Skin epidermis (tissue), 12 donors: ENCODE measurements around the gene NRG2.

Experiments
- H3K27ac ChIP-seq, 21 experiments: fragments of 200-600 bp; sonication (generic) in 11 of 21; one replicate each; pipeline ENCODE4 v1.5.0; 2020; ENCODE audit warnings: mild to moderate bottlenecking in 3 of 21, inconsistent platforms in 2 of 21, moderate library complexity in 2 of 21
- H3K4me3 ChIP-seq, 7 experiments: fragments of 200-600 bp; sonication (generic) in 2 of 7; one replicate each; pipeline ENCODE4 v1.5.0; 2020; ENCODE audit warnings: inconsistent platforms in 2 of 7, mild to moderate bottlenecking in 2 of 7, moderate library complexity in 1 of 7

NRG2 gene

DNA sequence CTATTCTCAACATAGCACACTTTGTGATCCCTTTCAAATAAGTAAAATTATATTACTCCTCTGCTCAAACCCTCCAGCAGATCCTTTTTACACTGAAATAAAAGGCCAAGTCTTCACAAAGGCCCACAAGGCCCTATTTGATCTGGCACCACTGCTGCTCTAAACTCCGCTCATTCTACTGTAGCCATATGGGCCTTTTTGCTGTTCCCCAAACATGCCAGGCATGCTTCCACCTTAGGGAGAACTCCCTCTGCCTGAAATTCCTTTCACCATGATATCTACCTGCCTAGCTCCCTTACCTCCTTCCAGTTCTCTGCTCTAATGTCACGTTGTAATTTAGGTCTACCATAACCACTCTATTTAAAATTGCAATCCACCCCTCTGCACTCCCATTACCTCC, 28.3 kb downstream of the NRG2 start:
- H3K27ac ChIP-seq, result no peak overlapping the region
- no peak overlapping the region for H3K4me3 ChIP-seq

DNA sequence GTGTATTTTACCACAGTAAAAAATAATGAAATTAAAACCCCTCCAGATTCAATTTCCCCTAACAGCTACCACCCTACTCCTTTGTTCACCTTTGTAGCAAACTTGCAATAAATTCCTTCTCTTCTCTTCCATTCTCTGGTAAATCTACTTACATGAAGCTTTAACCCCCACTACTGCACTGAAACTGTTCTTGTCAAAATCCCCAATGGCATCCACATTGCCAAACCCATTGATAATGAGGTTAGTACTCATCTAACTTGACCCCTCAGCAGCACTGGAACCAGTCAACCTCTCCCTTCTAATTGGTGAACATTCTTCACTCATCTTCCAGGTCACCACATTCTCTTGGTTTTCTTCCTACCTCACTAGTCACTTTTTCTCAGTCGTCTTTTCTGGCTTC, 29.6 kb downstream of the NRG2 start:
- H3K27ac ChIP-seq, result no peak overlapping the region
- H3K4me3 ChIP-seq, result no peak overlapping the region

DNA sequence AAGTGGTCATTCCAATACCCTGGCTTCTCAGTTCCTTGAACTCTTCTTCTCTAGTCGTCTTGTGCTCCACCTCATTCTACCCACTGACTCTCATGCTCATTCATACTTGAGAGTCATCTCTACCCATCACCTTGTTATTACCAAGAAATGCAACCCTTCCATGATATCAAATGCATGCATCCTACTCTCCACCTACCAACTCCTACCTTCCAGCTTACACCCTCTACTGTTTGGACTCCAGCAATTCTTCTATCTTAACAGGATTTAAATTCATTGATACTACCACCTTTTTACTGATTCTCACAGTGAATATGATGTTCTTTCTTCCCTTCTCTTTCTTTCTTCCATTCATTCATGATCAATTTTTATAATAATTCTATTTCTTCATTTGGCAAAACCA, 30.7 kb downstream of the NRG2 start:
- H3K27ac ChIP-seq, result no peak overlapping the region
- H3K4me3 ChIP-seq, result no peak overlapping the region

DNA sequence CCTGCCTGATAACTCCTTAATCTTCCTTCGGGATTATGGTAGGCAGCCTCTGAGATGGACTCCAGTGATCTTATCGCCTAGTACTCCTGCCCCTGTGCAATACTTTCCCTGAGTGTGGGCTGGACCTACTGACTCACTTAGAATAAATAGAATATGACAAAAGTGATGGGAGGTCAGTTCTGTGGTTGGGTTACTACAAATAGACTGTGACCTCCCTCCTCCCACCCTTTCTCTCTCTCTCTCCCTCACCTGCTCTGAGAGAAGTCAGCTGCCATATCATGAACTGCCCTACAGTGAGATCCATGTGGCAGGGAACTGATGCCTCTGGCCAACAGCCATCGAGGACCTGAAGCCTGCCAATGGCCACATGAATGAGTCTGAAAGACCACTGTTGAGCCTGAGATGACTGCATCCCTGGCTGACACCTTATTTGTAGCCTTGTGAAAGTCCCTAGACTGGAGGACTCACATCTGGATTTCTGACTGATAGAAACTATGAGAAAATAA, 31.7 kb downstream of the NRG2 start:
- Histone ChIP-seq H3K4me3 (no peak overlapping the region), H3K27ac (no peak overlapping the region)

DNA sequence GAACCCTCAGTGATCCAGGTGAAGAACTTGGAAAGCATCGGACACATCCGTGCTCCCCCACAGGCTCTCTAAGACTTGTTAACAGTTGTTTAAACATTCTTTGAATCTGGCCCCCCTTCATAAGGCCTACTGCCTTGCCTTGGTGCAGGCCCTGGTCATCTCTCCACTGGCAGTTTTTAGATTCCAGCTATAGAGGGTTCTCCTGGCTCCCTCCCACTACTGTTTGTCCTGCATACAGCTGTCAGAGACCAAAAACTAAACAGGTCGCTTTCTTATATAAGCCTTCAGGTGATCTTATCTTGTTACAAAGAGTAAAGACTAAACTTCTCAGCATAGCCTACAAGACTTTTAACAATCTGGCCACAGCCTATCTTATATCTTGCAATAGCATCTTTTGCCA, 32.3 kb downstream of the NRG2 start:
- H3K27ac ChIP-seq, result no peak overlapping the region
- H3K4me3 ChIP-seq, result no peak overlapping the region

DNA sequence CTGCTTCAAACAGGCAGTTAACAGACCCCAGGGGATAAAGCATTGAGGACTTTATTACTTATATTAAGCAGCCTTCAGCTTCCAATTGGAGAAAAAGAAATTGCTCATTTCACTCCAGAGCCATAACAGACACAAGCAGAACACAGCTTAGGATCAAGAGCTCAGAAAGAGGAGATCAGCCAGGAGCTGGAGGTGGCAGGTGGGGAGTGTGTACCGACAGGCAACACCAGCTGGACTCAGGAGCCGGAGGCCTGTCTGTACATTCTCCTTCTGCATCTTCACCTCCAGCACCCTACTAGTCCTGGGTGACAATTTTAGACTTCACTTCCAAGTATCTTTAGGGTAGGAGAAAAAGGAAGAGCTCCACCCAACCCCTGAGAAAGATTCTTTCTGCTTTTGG, 35.8 kb downstream of the NRG2 start:
- no peak overlapping the region for H3K27ac ChIP-seq
- H3K4me3 ChIP-seq, result no peak overlapping the region

DNA sequence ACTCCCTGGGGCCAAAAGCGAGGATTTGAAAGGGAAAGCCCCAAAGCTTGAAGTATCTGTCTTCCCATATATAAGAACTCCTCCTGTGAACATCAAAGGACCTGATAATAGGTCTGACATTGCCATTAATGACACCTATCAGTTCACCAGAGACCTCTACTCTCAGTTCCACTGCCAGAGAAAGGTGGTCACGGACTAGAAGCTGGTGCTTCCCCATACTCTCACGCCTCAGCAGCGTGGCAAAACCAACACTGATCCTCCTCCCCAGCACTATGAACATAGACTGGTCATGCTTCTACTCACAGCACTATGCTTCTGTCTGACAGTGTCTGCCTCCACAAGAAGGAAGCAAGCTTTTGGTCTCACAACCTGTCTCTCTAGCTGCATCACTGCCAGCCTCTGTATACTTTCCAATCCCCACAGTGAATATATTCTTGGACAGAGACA, 37.9 kb downstream of the NRG2 start:
- H3K4me3 ChIP-seq, result no peak overlapping the region
- no peak overlapping the region for H3K27ac ChIP-seq

DNA sequence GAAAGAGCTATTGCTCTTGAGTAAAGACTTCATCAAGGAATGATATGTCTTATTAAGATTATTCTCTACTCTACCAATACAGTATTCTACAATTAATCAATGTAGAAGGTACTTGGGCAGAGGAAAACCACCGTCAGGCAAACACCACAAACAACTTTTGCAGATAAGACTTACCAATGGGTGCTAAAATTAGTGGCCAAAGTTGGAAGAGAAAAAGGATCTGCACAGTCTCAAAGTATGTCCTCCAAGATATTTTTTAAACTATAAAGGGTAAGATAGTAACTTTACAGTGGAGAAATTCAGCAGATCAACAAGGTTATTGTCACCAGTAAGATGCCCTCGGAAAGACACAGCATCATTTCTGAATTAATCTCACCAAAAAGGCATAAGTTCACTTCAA, 38.9 kb downstream of the NRG2 start:
- Histone ChIP-seq H3K27ac (no peak overlapping the region), H3K4me3 (no peak overlapping the region)

DNA sequence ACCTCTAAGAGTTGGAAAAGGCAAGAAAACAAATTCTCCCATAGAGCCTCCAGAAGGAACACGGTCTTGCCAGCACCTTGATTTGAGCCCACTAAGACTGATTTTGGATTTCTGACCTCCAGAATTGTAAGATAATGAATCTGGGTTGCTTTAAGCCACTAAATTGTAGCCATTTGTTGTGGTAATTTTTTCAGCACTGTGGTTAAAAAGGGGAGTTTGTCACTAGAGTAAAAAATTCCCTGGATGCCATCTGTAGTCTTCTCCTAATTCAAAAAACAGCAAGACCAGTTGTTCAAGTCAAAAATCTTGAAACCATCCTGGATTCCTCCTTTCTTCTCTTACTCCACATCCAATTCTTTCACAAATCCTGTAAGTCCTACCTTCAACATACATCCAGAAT, 39.6 kb downstream of the NRG2 start:
- H3K4me3 ChIP-seq, result no peak overlapping the region
- H3K27ac ChIP-seq, result no peak overlapping the region

DNA sequence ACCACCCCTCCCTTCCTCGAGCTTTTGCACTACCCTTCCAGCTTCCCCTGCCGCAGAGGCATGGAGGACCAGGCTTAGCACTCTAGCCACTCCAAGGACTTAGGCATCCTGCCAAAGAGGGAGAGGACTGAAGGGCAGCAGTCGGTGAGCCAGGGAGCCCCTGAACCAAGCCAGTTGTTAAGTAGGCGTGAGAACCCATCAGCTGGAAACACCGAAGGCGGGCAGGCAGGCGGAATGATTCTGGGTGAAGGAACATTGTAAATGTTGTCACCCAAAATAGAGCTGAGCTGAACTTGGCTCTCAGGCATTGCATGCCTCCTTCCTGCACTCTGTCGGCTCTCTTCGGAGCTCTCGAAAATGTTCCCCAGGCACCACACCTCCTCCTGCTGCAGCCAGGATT, 42.8 kb downstream of the NRG2 start:
- Histone ChIP-seq H3K27ac (no peak overlapping the region), H3K4me3 (no peak overlapping the region)

DNA sequence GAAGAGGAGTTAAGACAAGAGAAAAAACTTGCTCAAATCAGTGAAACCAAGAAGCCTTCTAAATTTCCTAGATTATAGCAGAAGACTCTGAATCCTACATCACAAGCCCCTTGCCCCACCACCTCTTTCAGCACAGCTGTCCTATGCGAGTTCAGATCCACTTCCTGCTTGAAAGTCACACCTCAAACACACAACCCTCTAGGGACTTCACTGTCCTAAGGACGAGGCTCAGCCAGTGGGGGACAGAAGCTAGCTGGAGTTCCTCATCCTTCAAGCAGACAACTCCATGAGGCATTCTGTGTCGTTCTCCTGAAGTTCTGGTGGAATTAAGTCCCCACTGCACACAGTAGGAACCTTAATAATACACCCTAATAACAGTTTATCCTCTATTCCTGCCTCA, 44.3 kb downstream of the NRG2 start:
- Histone ChIP-seq H3K4me3 (no peak overlapping the region), H3K27ac (no peak overlapping the region)

DNA sequence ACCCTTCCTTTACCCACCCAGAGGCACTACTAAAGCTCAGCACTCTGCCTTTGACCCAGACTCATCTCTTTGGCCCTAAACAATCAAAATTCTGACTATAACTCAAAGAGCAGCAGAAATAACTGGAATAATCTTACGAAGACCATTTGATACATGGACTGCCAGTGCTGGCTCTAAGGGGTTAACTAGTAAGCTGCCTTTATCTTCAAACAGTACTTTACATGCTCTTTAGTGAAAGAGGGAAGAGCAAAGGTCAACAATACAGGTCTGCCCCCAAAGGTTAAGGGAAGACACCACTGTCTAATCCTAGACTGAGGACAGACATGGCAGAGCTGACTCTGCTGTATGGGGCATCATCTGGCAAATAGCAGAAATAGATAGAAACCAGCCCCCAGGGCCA, 45.8 kb downstream of the NRG2 start:
- no peak overlapping the region for H3K27ac ChIP-seq

DNA sequence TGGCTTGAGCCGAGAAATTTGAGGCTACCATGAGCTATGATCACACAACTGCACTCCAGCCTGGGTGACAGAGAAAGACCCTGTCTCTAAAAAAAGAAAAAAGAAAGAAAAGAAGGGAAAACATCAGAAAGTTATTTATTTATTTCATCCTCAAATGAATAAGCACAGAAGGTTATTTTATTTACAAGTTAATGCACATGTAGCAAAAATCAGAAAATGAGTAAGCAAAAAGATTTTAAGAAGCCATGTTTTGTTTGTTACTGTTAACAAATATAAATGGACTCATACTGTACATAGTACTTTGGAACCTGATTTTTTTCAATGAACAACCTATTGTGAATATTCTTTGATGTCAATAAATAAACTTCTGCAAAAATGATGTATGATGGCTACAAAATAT, 47.2 kb downstream of the NRG2 start:
- Histone ChIP-seq H3K27ac (no peak overlapping the region), H3K4me3 (no peak overlapping the region)

More for the DNA sequence above, 45.8 kb downstream of the NRG2 start:
- H3K4me3 ChIP-seq, result no peak overlapping the region

DNA sequence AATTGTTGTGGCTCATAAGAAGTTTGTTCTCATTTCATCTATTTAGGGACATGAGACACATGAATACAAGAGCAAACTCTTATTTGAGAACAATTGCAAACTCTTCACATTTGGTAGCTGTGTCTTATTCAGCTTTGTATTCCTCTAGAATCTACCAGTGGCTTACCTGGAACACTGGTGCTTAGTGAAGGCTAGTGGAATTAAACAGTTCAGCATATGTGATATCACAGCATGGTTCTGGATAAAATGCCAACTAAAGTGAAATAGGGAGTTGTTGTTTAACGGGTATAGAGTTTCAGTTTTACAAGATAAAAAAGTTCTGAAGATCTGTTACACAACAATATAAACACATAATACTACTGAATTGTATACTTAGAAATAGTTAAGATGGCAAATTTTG, 48.9 kb downstream of the NRG2 start:
- Histone ChIP-seq H3K27ac (no peak overlapping the region), H3K4me3 (no peak overlapping the region)

DNA sequence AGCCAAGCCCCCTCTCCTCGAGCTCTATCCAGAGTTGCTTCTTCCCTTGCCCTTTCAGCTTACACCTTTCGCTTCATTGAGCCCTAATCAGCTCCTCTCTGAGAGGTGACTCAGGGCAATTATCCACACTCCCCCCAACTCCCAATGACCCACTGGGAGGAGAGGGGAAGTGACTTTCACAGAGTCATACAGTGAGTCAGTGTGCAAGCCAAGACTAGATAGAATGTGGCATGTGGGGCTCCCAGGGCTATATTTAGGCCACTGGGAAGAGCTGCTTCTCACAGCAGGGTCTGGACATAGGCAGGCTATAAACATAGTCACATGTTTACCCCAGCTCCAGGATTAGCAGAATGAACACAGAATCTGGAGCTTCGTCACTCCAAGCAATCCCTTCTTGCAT, 57.4 kb downstream of the NRG2 start:
- no peak overlapping the region for H3K4me3 ChIP-seq
- no peak overlapping the region for H3K27ac ChIP-seq

DNA sequence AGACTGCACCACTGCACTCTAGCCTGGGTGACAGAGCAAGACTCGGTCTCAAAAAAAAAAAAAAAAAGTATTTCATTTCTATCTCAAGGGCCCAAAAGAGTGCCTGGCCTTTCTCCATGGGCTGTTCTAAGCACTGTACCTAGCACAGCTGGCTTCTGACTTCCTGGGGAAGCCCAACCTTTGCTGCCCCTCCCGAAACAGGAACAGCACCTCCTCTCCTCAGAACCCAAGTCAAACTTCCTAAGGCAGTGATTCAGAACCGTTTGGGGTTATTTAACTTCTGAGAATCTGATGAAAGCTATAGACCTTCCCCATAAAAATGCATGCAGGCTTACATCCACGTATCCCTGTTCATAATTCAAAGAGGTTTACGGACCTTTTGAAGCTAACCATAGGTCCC, 57.8 kb downstream of the NRG2 start:
- no peak overlapping the region for H3K4me3 ChIP-seq
- H3K27ac ChIP-seq, result no peak overlapping the region

DNA sequence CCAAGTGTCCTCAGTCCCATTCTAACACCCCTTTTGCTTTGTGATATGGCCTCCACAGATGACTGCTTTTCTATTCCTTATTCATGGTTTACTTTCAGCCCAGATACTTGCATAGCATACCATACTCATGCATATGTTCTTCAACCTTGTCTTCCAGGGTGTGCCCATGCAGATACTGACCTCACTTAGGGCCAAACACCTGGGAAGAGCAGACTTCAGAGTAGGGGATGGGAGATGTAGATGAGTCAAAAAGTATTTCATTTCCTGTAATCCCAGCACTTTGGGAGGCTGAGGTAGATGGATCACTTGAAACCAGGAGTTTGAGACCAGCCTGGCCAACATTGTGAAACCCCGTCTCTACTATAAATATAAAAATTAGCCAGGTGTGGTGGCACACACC, 58.3 kb downstream of the NRG2 start:
- H3K27ac ChIP-seq, result no peak overlapping the region
- no peak overlapping the region for H3K4me3 ChIP-seq

DNA sequence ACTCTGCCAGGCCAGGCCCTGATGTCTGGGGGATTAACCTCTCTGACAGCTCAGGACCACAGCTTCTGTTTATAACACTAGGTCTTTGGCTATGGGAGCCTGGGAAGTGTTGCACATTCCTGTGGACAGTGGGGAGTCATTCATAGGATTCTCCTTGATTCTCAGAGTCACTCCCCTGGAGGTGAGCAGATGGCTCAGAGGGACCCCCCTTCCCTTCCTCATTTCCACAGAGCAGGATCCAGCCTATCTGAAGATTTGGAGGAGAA, 60.2 kb downstream of the NRG2 start:
- Histone ChIP-seq H3K4me3 (no peak overlapping the region), H3K27ac (no peak overlapping the region)

DNA sequence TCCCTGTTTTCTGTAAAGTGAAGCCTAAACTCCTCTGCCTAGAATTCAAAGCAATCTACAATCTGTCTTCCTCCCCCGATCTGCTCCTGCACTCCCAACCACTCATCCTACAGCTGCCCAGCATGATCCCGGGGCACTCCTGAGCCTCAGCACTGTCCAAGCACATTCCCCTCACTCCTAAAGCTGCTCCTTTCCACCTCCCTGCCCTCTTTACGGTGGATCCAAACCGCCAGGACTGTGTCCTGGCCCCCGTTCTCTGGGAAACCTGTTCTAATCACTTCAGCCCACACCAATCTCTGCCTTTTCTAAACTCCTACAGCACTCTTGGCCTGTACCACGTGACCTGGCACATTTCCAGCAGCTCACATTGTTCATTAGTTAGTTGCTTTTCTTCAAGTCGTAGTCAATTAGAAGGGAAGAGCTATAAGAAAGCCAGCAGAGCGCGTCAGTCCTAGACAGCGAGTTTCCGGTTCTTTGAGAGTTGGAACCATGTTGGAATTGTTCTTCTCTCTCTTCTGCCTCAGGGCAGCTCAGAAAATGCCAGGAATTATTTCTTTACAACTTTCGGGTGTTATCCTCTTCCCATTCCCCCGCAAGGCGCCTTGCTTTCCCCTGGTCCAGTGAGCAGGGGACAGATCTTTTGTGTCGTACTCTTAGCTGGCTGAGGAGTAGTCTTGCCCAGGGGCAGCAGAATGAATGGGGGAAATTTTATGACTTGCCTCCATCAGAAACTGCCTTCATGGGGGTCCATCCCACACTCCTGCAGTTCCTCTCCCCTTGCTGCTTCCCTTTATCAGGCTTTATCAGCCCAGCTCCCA, 60.7 kb downstream of the NRG2 start:
- H3K27ac ChIP-seq, result no peak overlapping the region

DNA sequence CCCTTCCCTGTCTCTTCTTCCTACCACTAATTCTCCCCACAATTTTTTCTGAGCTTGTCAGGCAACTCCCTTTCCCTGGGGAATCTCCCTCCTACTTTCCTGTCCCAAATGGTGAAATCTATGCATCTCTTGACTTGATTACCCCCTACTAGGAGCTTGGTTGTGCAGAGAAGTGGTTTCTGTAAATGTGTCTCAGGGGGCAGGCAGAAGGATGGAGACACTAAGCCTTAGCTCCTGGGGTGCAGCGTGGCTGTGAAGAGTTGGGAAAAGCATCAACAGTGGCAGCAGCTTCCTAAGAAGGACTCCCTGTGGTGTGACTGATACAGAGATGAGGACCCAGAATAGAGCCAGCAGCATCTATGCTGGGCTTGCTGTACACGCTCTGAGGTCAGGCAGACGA, 62.3 kb downstream of the NRG2 start:
- H3K4me3 ChIP-seq, result no peak overlapping the region
- no peak overlapping the region for H3K27ac ChIP-seq

More for the DNA sequence above, 60.7 kb downstream of the NRG2 start:
- no peak overlapping the region for H3K4me3 ChIP-seq

DNA sequence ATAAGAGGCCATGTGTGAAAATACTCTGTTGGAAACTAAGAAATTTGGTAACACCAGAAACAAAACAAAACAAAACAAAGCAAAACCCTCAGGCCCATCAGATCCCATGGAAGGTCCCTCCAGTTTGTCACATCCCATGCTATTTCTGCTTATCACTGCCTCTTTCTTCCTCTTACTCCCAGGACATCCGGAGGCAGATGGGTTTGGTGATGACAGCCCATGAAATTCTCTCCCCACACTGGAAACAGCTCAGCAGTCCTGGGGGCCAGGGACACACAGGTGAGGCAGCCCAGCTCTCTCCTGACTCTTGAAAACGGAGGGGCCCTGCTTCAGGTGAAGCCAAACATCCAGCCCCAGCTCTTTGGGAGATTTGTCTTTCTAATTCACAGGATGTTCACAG, 63.2 kb downstream of the NRG2 start:
- no peak overlapping the region for H3K27ac ChIP-seq
- H3K4me3 ChIP-seq, result no peak overlapping the region

DNA sequence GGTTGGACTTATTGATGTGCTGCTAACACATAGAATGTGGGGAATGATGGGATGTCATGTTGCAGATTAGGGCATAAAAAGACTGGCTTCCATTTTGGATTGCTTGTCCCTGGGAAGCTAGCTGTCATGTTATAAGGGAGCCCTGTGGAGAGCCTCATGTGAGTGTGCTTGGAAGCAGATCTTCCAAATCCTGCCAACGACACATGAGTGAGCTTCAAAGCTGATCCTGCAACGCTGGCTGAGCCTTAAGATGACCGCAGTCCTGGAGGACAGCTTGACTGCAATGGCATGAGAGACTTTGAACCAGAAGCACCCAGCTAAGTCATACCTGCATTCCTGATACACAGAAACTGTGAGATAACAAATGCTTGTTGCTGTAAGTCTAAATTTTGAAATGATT, 63.6 kb downstream of the NRG2 start:
- H3K4me3 ChIP-seq, result no peak overlapping the region

More for the DNA sequence above, 63.6 kb downstream of the NRG2 start:
- H3K27ac ChIP-seq, result no peak overlapping the region
